ENCODE measurements around the gene ANKS1B.

The ANKS1B gene

DNA sequence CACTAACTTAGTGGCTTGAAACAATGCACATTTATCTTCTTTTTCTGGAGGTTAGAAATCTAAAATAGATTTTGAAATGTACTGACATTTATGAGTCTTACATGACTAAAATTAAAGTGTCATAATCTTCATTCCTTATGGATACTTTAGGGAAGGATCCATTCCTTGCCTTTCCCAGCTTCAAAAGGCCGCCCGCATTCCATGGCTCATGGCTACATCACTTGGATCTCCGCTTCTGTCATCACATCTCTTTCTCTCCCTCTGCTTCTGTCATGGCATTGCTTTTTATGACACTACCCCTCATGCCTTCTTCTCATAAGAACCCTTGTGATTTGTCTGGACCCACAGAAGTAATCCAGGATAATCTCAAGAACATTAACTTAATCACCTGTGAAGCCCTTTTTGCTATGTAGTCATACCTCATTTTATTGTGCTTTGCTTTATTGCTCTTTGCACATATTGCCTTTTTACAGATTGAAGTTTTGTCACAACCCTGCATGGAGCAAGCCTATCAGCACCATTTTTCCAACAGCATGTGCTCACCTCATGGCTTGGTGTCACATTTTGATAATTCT lies 270.7 kb downstream of the ANKS1B start:
- H3K27ac ChIP-seq (ENCODE audit: low read depth, low read length, poor library complexity, severe bottlenecking) = no peak overlapping the region

GRCh38 chr12:99712281-99712680 lies 272.5 kb downstream of the ANKS1B start:
- no peak overlapping the region for H3K4me2 ChIP-seq (ENCODE audit: low read length)
- no peak overlapping the region for H3K9ac ChIP-seq (ENCODE audit: low read length)
- H3K4me1 ChIP-seq (ENCODE audit: insufficient read depth, low read length, severe bottlenecking) = no peaks in the 10 kb centered on the region
- H3K9me3 ChIP-seq (ENCODE audit: low read length) = no peaks in the 10 kb centered on the region
- no peaks in the 10 kb centered on the region for H3K36me3 ChIP-seq (ENCODE audit: insufficient read depth, low read length)
- no peak overlapping the region for H3K4me3 ChIP-seq (ENCODE audit: low read depth, low read length, poor library complexity, severe bottlenecking)
- no peak overlapping the region for H3K27ac ChIP-seq (ENCODE audit: low read depth, low read length, poor library complexity, severe bottlenecking)
- no peaks in the 10 kb centered on the region for H3K79me2 ChIP-seq (ENCODE audit: insufficient read depth, low read length)
- H2AFZ ChIP-seq (ENCODE audit: low read length) = no peak overlapping the region
- no peaks in the 10 kb centered on the region for H3K27me3 ChIP-seq (ENCODE audit: insufficient read depth, low read length)
- H3F3A ChIP-seq (ENCODE audit: insufficient read depth, low read length) = no peaks in the 10 kb centered on the region
- TF ChIP-seq EZH2 (IDR thresholded peaks at IDR 0.05; ENCODE audit: borderline replicate concordance, low read length) (no peak), CTCF (IDR thresholded peaks at IDR 0.05; ENCODE audit: low read length) (no peak)
- H4K20me1 ChIP-seq (ENCODE audit: insufficient read depth, low read length) = no peaks in the 10 kb centered on the region
- H3K9me2 ChIP-seq (ENCODE audit: low read depth, low read length) = no peaks in the 10 kb centered on the region

More for the DNA sequence above, 270.7 kb downstream of the ANKS1B start:
- H3K4me1 ChIP-seq (ENCODE audit: insufficient read depth, low read length, severe bottlenecking) = no peaks in the 10 kb centered on the region
- no peaks in the 10 kb centered on the region for H3F3A ChIP-seq (ENCODE audit: insufficient read depth, low read length)
- TF ChIP-seq EZH2 (IDR thresholded peaks at IDR 0.05; ENCODE audit: borderline replicate concordance, low read length) (no peak), CTCF (IDR thresholded peaks at IDR 0.05; ENCODE audit: low read length) (no peak)
- H3K9me2 ChIP-seq (ENCODE audit: low read depth, low read length) = no peaks in the 10 kb centered on the region
- H4K20me1 ChIP-seq (ENCODE audit: insufficient read depth, low read length) = no peaks in the 10 kb centered on the region
- no peaks in the 10 kb centered on the region for H3K36me3 ChIP-seq (ENCODE audit: insufficient read depth, low read length)
- H3K9ac ChIP-seq (ENCODE audit: low read length) = no peak overlapping the region
- no peaks in the 10 kb centered on the region for H3K9me3 ChIP-seq (ENCODE audit: low read length)
- H3K79me2 ChIP-seq (ENCODE audit: insufficient read depth, low read length) = no peaks in the 10 kb centered on the region
- no peak overlapping the region for H3K4me2 ChIP-seq (ENCODE audit: low read length)
- H2AFZ ChIP-seq (ENCODE audit: low read length) = no peak overlapping the region
- no peaks in the 10 kb centered on the region for H3K27me3 ChIP-seq (ENCODE audit: insufficient read depth, low read length)
- H3K4me3 ChIP-seq (ENCODE audit: low read depth, low read length, poor library complexity, severe bottlenecking) = no peak overlapping the region

DNA sequence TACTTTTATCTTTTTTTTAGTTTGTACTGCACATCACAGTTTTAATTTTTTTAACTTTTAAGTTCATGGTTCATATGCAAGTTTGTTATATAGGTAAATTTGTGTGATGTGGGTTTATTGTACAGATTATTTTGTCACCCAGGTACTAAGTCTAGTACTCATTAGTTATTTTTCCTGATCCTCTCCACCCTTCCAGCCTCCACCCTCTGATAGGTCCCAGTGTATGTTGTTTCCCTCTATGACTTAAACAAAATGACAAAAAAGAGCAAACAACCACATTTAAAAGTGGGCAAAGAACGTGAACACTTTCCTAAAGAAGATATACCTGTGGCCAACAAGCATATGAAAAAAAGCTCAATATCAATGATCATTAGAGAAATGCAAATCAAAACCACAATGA lies 273.5 kb downstream of the ANKS1B start:
- H3K9me2 ChIP-seq (ENCODE audit: low read depth, low read length) = no peaks in the 10 kb centered on the region
- no peak overlapping the region for H3K4me3 ChIP-seq (ENCODE audit: low read depth, low read length, poor library complexity, severe bottlenecking)
- no peak overlapping the region for H3K9ac ChIP-seq (ENCODE audit: low read length)
- H2AFZ ChIP-seq (ENCODE audit: low read length) = no peak overlapping the region
- no peaks in the 10 kb centered on the region for H3K36me3 ChIP-seq (ENCODE audit: insufficient read depth, low read length)
- no peaks in the 10 kb centered on the region for H3K27me3 ChIP-seq (ENCODE audit: insufficient read depth, low read length)
- no peak overlapping the region for H3K4me2 ChIP-seq (ENCODE audit: low read length)
- H3K79me2 ChIP-seq (ENCODE audit: insufficient read depth, low read length) = no peaks in the 10 kb centered on the region
- H3K9me3 ChIP-seq (ENCODE audit: low read length) = no peaks in the 10 kb centered on the region
- H3K4me1 ChIP-seq (ENCODE audit: insufficient read depth, low read length, severe bottlenecking) = no peaks in the 10 kb centered on the region
- no peaks in the 10 kb centered on the region for H3F3A ChIP-seq (ENCODE audit: insufficient read depth, low read length)
- TF ChIP-seq EZH2 (IDR thresholded peaks at IDR 0.05; ENCODE audit: borderline replicate concordance, low read length) (no peak), CTCF (IDR thresholded peaks at IDR 0.05; ENCODE audit: low read length) (no peak)
- no peak overlapping the region for H3K27ac ChIP-seq (ENCODE audit: low read depth, low read length, poor library complexity, severe bottlenecking)
- H4K20me1 ChIP-seq (ENCODE audit: insufficient read depth, low read length) = no peaks in the 10 kb centered on the region

Measured in OCI-LY1 (cell line).